ENCODE measurements around the gene B3GAT1.

DNA sequence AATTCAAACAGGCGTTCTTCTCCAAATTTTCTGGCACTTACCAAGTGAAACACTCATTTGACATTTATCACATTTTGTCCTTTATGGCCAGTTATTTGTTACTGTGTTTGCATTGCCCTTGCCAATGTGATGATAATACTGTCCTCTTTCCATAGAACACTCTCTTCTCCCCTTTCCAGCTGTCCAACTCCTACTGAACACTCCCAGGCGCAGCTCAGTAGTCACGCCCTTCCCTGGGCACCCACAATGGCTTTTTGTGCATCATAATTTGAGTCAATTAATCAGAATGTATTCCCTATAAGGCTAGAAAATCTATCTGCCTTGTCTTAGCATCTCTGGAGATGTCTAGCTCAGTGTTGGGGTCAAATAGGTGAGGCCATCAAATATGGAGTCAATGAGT lies 21.2 kb upstream of the B3GAT1 start:
- no peak for TF ChIP-seq FOXM1 (IDR thresholded peaks at IDR 0.05; ENCODE audit: borderline replicate concordance)
- TF ChIP-seq SP1 (IDR thresholded peaks at IDR 0.05), result no peak
- TF ChIP-seq NFRKB (IDR thresholded peaks at IDR 0.05), result no peak
- no peak for TF ChIP-seq BHLHE40 (IDR thresholded peaks at IDR 0.05; ENCODE audit: borderline replicate concordance)
- no peak for TF ChIP-seq FOXK2 (IDR thresholded peaks at IDR 0.05)

Measured in HEK293T (cell line).